ENCODE measurements around the gene SCP2. TPM values are rescaled to one million over a fixed set of nuclear protein-coding genes. Genes with fewer than 3 reads are reported as not detected.

The SCP2 gene
- total RNA-seq, 1 donor from 2014 or later = 61.9 TPM

DNA sequence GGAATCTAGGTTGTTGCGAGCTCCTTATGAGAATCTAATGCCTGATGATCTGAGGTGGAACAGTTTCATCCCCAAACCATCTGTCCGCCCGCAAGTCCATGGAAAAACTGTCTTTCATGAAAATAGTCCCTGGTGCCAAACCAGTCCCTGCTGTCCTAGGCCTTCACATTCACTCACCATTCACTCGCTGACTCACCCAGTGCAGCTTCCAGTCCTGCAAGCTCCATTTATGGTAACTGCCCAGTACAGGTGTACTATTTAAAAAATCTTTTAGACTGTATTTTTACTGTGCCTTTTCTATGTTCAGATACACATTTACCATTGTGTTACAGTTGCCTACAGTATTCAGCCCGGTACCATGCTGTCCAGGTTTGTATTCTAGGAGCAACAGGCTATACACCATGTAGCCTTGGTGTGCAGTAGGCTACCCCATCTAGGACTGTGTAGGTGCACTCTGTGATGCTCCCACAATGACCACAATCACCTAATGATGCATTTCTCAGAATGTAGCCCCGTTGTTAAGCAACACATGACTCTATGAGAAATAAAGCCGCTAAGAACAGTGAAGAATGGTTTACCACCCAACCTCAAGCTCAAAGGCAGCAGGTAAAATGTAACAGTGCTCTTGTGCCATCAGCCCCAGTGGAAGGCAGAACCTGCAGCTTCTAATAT lies 7.9 kb upstream of the SCP2 start:
- Histone ChIP-seq H3K27me3 (no peaks in the 10 kb centered on the region), H3K27ac (no peak overlapping the region), H3K9me3 (no peaks in the 10 kb centered on the region), H3K4me1 (peaks cover 27% of the 10 kb centered on the region), H3K4me3 (no peak overlapping the region), H3K36me3 (no peaks in the 10 kb centered on the region)
- intact Hi-C loops (cut with DNase I) = no loop called here
- no peak for DNase-seq (ENCODE audit: extremely low spot score in 2 of 2)
- TF ChIP-seq POLR2AphosphoS5 (IDR thresholded peaks at IDR 0.05; ENCODE audit: insufficient read depth in 1 of 2, low read depth in 1 of 2) (no peak), CTCF (IDR thresholded peaks at IDR 0.05) (no peak), POLR2A (IDR thresholded peaks at IDR 0.05) (no peak)

- Histone ChIP-seq H3K4me3 (no peak overlapping the region), H3K9me3 (no peaks in the 10 kb centered on the region), H3K27ac (no peak overlapping the region), H3K27me3 (no peaks in the 10 kb centered on the region), H3K36me3 (no peaks in the 10 kb centered on the region), H3K4me1 (peaks cover 22% of the 10 kb centered on the region)
- DNase-seq (ENCODE audit: extremely low spot score in 2 of 2) = no peak
- intact Hi-C loops (cut with DNase I) = loop anchor here (10.0 kb wide), 1 partner anchor 135 kb away; no protein-coding TSS in a partner anchor
- TF ChIP-seq CTCF (IDR thresholded peaks at IDR 0.05) (no peak), POLR2AphosphoS5 (IDR thresholded peaks at IDR 0.05; ENCODE audit: insufficient read depth in 1 of 2, low read depth in 1 of 2) (no peak), POLR2A (IDR thresholded peaks at IDR 0.05) (no peak)
These were observed 7.2 kb upstream of the SCP2 start for GRCh38 chr1:52919723-52920483.

DNA sequence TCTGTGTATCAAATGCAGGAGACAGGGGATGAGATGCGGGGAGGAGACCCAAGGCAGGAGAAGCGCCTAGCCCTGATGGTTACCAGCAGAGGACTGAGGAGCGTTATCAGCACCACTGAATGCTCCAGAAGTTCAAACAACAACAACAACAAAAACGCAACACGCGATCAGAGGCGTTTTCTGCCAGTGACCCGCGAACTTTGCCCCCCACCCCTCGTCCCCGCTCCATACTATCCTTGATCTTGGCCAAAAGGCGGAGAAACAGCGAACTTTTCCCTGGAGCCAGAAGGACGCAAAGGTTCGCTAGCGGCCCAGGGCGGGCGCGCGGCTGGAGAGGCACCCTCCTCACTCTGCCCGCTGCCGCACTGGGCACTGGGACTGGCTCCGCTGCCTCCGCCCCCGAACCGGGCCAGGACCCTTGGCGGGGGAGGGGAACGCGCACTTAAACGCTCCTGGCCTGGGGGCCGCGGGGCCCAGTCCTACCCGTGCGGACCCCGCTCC lies 6.2 kb upstream of the SCP2 start:
- peak overlapping the region; percentile 86 for H3K27ac ChIP-seq
- H3K9me3 ChIP-seq = no peaks in the 10 kb centered on the region
- no peaks in the 10 kb centered on the region for H3K27me3 ChIP-seq
- no peaks in the 10 kb centered on the region for H3K36me3 ChIP-seq
- no peak for DNase-seq (ENCODE audit: extremely low spot score in 2 of 2)
- peak overlapping the region; percentile 80 to 91 for H3K4me3 ChIP-seq
- TF ChIP-seq POLR2A (IDR thresholded peaks at IDR 0.05) = no peak
- TF ChIP-seq POLR2AphosphoS5 (IDR thresholded peaks at IDR 0.05; ENCODE audit: insufficient read depth in 1 of 2, low read depth in 1 of 2) = no peak
- TF ChIP-seq CTCF (IDR thresholded peaks at IDR 0.05) = no peak
- peaks cover 20% of the 10 kb centered on the region for H3K4me1 ChIP-seq
- intact Hi-C loops (cut with DNase I) = loop anchor here (10.0 kb wide), 1 partner anchor 134 kb away; no protein-coding TSS in a partner anchor

- H3K9me3 ChIP-seq = no peaks in the 10 kb centered on the region
- H3K27me3 ChIP-seq = no peaks in the 10 kb centered on the region
- H3K4me1 ChIP-seq = peaks cover 26% of the 10 kb centered on the region
- TF ChIP-seq POLR2AphosphoS5 (IDR thresholded peaks at IDR 0.05; ENCODE audit: insufficient read depth in 1 of 2, low read depth in 1 of 2) (no peak), CTCF (IDR thresholded peaks at IDR 0.05) (no peak), POLR2A (IDR thresholded peaks at IDR 0.05) (no peak)
- intact Hi-C loops (cut with DNase I) = loop anchor here (5.0 to 10.0 kb wide), 2 partner anchors 129 to 223 kb away; no protein-coding TSS in a partner anchor
- no peak overlapping the region for H3K4me3 ChIP-seq
- H3K27ac ChIP-seq = no peak overlapping the region
- H3K36me3 ChIP-seq = no peaks in the 10 kb centered on the region
- DNase-seq (ENCODE audit: extremely low spot score in 2 of 2) = no peak
These were observed 1.5 kb upstream of the SCP2 start for GRCh38 chr1:52925571-52926005.
